ENCODE measurements around the gene RHNO1.

The RHNO1 gene

DNA sequence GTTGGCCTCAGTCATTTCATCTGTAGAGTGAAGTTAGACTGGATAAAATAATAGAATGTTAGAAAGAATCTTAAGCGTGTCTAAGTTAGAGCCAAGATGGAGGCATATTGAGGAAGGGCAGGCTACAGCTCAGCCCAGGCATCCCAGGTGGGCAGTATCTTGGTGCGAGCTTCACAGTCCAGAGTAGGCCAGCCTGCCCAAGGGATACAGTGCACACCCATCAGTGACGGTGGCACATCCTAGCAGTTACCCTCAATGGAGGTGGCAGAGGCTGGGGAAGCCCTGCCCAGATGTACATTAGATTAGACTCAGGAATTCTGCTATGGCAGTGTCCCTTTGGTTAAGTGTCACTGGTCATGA lies 35.2 kb downstream of the RHNO1 start:
- Mint-ChIP-seq H3K9me3 (ENCODE audit: low read depth) (no peaks in the 10 kb centered on the region), H3K27ac (no peak overlapping the region), H3K27me3 (no peaks in the 10 kb centered on the region), H3K36me3 (peaks cover 14% of the 10 kb centered on the region), H3K4me1 (ENCODE audit: low read depth) (peaks cover 4% of the 10 kb centered on the region), H3K4me3 (no peak overlapping the region)

DNA sequence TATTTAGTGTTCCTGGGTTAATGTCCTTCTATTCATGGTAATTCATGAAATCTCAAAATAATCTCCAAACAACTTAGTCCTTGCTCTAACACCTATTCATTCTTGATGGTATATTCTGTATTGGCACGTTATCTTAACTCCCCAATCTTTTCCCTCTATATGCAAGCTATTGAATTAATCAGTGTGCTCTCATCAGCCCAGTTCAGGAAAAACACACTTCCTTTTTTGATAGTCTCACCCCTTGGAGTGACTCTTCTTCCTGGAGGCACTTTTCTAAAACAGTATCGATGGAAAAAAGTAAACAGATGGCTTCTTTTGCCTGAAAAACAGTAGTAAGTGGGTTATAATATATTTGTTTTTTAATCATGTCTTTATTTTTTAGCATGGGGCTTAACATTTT lies 42.2 kb downstream of the RHNO1 start:
- H3K4me3 Mint-ChIP-seq = no peak overlapping the region
- H3K27me3 Mint-ChIP-seq = no peaks in the 10 kb centered on the region
- H3K36me3 Mint-ChIP-seq = peaks cover 25% of the 10 kb centered on the region
- no peak overlapping the region for H3K27ac Mint-ChIP-seq
- no peaks in the 10 kb centered on the region for H3K9me3 Mint-ChIP-seq (ENCODE audit: low read depth)
- peaks cover 4% of the 10 kb centered on the region for H3K4me1 Mint-ChIP-seq (ENCODE audit: low read depth)

DNA sequence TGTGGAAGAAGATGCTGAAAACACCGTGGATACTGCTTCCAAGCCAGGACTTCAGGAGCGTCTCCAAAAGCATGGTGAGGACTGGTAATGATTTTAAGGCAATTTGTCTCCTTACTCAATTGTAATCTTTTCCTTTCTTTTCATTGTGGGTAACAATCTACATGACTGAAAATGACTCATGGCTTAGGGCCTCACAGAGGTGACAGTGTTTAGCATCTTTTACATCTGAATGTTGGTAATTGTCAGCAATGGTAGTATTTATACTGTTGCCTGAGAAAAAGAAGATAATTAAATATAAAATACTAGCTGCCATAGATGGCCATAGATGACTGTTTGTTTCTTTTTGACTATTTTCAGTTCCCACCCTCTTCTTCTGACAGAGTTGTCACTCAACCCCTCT lies 45.3 kb downstream of the RHNO1 start:
- Mint-ChIP-seq H3K9me3 (ENCODE audit: low read depth) (no peaks in the 10 kb centered on the region), H3K4me1 (ENCODE audit: low read depth) (no peaks in the 10 kb centered on the region), H3K27ac (no peak overlapping the region), H3K36me3 (peaks cover 23% of the 10 kb centered on the region), H3K27me3 (no peaks in the 10 kb centered on the region), H3K4me3 (no peak overlapping the region)

DNA sequence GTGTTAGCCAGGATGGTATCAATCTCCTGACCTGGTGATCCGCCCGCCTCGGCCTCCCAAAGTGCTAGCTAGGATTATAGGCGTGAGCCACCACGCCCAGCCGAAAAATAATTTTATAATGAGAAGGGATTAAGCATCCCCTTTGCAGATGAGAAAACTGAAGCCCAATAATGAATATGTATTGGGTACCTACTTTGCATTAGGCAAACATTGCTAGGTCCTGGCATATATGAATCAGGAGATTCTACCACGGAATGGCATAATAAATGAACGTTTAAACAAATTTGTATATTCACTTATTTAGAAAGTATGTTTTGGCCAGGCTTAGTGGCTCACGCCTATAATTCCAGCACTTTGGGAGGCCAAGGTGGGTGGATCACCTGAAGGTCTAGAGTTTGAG lies 46.0 kb downstream of the RHNO1 start:
- no peaks in the 10 kb centered on the region for H3K27me3 Mint-ChIP-seq
- no peaks in the 10 kb centered on the region for H3K9me3 Mint-ChIP-seq (ENCODE audit: low read depth)
- no peak overlapping the region for H3K27ac Mint-ChIP-seq
- no peaks in the 10 kb centered on the region for H3K4me1 Mint-ChIP-seq (ENCODE audit: low read depth)
- H3K4me3 Mint-ChIP-seq = no peak overlapping the region
- H3K36me3 Mint-ChIP-seq = peaks cover 28% of the 10 kb centered on the region

DNA sequence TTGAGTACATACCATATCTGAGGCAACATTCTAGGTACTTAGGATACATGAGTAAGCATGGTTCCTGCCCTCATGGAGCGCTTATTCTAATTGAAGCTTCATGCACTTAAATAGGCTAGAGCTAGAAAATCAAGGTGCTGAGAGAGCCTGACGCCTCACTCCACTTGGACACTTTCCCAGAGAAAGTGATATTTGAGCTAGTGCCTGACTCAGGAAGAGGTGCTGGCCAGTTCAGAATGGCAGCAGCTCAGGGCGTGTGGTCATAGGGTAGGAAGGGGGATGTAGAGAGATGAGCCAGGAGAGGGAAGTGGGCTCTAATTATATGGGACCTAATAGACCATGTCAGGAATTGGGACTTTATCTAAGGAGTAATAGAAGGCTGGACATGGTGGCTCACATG lies 47.0 kb downstream of the RHNO1 start:
- no peak overlapping the region for H3K4me3 Mint-ChIP-seq
- H3K4me1 Mint-ChIP-seq (ENCODE audit: low read depth) = no peaks in the 10 kb centered on the region
- H3K27ac Mint-ChIP-seq = no peak overlapping the region
- H3K27me3 Mint-ChIP-seq = no peaks in the 10 kb centered on the region
- H3K9me3 Mint-ChIP-seq (ENCODE audit: low read depth) = no peaks in the 10 kb centered on the region
- peaks cover 28% of the 10 kb centered on the region for H3K36me3 Mint-ChIP-seq

DNA sequence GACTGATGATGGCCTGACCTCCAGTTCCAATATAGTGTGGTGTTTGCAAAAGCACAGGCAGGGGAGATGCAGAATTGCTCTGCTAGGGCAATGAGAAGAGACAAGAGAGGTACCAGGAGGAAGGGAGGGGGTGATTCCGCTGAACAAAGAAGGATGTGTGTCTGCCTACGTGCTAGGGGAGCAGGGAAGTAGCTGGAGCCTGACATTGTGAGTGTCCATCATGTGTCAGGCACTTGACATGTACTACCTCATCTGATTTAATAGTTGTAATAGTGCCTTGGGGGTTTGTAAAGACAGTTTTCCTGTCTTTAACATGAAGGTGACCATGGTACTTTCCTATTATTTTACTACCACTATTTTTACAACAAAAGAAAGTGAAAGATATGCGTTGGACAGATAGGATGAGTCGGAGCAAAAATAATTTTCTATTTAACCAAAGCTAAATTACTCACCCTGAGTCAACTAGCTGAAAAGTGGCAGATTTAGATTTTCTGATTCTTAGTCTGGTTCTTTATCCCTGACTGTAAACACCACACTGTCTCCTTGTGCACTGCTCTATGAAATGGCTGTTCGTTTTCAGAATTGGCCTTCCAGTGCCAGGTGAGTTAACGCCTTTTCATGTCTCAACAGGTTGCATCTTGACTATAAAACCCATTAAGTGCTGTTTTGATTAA lies 48.4 kb downstream of the RHNO1 start:
- no peaks in the 10 kb centered on the region for H3K4me1 Mint-ChIP-seq (ENCODE audit: low read depth)
- H3K27ac Mint-ChIP-seq = no peak overlapping the region
- no peak overlapping the region for H3K4me3 Mint-ChIP-seq
- H3K9me3 Mint-ChIP-seq (ENCODE audit: low read depth) = no peaks in the 10 kb centered on the region
- no peaks in the 10 kb centered on the region for H3K27me3 Mint-ChIP-seq
- H3K36me3 Mint-ChIP-seq = peaks cover 25% of the 10 kb centered on the region

DNA sequence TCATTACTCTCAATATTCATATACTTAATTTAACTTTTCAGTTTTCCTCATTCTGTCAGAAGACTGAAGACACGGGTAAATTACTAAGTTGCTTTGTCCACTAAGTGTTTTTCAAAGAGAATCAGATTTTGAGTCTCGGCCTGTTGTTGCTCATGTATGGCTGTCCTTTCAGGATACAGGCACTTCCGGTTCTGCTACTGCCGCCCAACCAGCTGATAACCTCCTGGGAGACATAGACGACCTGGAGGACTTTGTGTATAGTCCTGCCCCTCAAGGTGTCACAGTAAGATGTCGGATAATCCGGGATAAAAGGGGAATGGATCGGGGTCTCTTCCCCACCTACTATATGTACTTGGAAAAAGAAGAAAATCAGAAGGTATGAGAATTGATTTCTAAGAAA lies 53.8 kb downstream of the RHNO1 start:
- H3K9me3 Mint-ChIP-seq (ENCODE audit: low read depth) = no peaks in the 10 kb centered on the region
- H3K4me3 Mint-ChIP-seq = no peak overlapping the region
- H3K4me1 Mint-ChIP-seq (ENCODE audit: low read depth) = no peaks in the 10 kb centered on the region
- H3K27ac Mint-ChIP-seq = no peak overlapping the region
- peaks cover 20% of the 10 kb centered on the region for H3K36me3 Mint-ChIP-seq
- H3K27me3 Mint-ChIP-seq = no peaks in the 10 kb centered on the region

DNA sequence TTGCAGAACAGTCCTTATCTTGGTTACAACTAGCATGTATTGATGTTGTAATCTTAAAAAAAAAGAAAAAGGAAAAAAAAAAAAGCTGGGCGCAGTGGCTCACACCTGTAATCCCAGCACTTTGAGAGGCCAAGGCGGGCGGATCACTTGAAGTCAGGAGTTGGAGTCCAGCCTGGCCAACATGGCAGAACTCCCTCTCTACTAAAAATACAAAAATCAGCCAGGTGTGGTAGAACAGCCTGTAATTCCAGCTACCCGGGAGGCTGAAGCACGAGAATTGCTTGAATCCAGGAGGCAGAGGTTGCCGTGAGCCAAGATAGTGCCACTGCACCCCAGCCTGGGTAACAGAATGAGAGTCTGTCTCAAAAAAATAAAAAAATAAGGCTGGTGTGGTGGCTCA lies 56.6 kb downstream of the RHNO1 start:
- H3K36me3 Mint-ChIP-seq = peaks cover 13% of the 10 kb centered on the region

DNA sequence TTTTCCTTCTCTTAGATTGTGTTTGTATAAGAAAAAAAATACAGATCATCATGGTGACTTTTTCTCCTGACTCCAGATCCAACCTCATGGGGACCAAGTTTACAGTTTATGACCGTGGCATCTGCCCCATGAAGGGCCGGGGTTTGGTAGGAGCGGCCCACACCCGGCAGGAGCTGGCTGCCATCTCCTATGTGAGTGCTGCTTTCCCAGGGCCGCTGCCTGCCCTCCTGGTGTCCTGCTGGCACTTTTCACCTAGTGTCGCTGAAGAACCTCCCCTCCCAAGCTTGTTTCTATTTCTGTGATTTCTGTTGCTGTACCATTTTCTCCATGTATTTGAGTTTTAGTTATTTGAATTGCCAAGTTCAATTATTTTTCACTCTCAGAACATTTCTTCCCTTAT lies 57.3 kb downstream of the RHNO1 start:
- Mint-ChIP-seq H3K27me3 (no peaks in the 10 kb centered on the region), H3K9me3 (ENCODE audit: low read depth) (no peaks in the 10 kb centered on the region), H3K4me3 (no peak overlapping the region), H3K27ac (no peak overlapping the region), H3K4me1 (ENCODE audit: low read depth) (no peaks in the 10 kb centered on the region), H3K36me3 (peaks cover 13% of the 10 kb centered on the region)

More for the DNA sequence above, 56.6 kb downstream of the RHNO1 start:
- Mint-ChIP-seq H3K4me3 (no peak overlapping the region), H3K27me3 (no peaks in the 10 kb centered on the region), H3K27ac (no peak overlapping the region), H3K4me1 (ENCODE audit: low read depth) (no peaks in the 10 kb centered on the region), H3K9me3 (ENCODE audit: low read depth) (no peaks in the 10 kb centered on the region)

DNA sequence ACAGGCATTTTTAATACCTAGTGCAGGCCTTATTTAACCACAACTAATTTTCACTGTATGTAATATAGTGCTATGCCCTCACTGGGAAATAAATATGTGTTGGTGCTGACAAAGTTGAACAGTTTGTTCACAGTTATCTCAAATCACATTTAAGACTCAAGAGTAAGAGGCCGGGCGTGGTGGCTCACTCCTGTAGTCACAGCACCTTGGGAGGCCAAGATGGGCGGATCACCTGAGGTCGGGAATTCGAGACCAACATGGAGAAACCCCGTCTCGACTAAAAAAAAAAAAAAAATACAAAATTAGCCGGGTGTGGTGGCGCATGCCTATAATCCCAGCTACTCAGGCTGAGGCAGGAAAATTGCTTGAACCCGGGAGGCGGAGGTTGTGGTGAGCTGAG lies 59.3 kb downstream of the RHNO1 start:
- Mint-ChIP-seq H3K4me1 (ENCODE audit: low read depth) (no peaks in the 10 kb centered on the region), H3K4me3 (no peak overlapping the region), H3K9me3 (ENCODE audit: low read depth) (no peaks in the 10 kb centered on the region), H3K36me3 (peaks cover 5% of the 10 kb centered on the region), H3K27me3 (no peaks in the 10 kb centered on the region), H3K27ac (no peak overlapping the region)

DNA sequence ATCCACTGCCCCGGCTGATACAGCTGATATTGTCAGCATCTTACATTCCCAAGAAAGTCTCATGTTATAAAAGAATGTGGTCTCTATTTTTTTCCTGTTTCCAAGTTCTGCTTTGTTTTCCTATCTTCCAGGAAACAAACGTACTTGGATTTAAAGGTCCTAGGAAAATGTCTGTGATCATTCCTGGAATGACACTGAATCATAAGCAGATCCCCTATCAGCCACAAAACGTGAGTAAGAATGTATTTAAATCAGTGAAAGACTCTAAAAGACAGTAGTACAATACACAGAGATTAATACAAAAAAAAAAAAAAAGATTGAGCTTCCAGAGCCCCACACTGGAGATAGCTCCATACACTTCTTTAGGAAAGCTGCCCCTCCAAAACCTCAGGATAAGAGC lies 60.5 kb downstream of the RHNO1 start:
- Mint-ChIP-seq H3K27ac (no peak overlapping the region), H3K4me3 (no peak overlapping the region), H3K36me3 (peaks cover 4% of the 10 kb centered on the region), H3K9me3 (ENCODE audit: low read depth) (no peaks in the 10 kb centered on the region), H3K27me3 (no peaks in the 10 kb centered on the region), H3K4me1 (ENCODE audit: low read depth) (no peaks in the 10 kb centered on the region)

All from activated naive CD8-positive, alpha-beta T cell (primary cell).